ENCODE data around the gene GPATCH1. TPM values are rescaled to one million over a fixed set of nuclear protein-coding genes. Genes with fewer than 3 reads are reported as not detected.

GPATCH1 gene
- total and polyA plus RNA-seq, 2 of the 8 experiments (the other 6 are each of a cell fraction or from before 2014, with no cell fraction given) = 4.3 to 8.2 TPM

GRCh38 chr19:33080761-33081681, at the start of gene GPATCH1 (continued):
- TF ChIP-seq TAF1 (IDR thresholded peaks at IDR 0.05; ENCODE audit: low read depth, low read length) (peak; percentile 61), CTCF (IDR thresholded peaks at IDR 0.05; ENCODE audit: control extremely low read depth in 1 of 3, insufficient read depth in 1 of 3, low read depth in 1 of 3, low read length in 3 of 3) (no peak), BRCA1 (IDR thresholded peaks at IDR 0.05; ENCODE audit: low read depth, low read length) (no peak), GTF2F1 (IDR thresholded peaks at IDR 0.05; ENCODE audit: borderline replicate concordance, low read depth, low read length) (no peak), NRF1 (IDR thresholded peaks at IDR 0.05; ENCODE audit: low read depth, low read length) (no peak), CREB1 (IDR thresholded peaks at IDR 0.05) (peak; percentile 88), ZNF274 (IDR thresholded peaks at IDR 0.05; ENCODE audit: borderline replicate concordance, extremely low read depth, low read length) (no peak), EP300 (IDR thresholded peaks at IDR 0.05; ENCODE audit: borderline replicate concordance in 1 of 2, low read depth in 2 of 2, low read length in 2 of 2) (no peak; a peak in 1 of 3 replicates), POU5F1 (IDR thresholded peaks at IDR 0.05; ENCODE audit: low read depth, low read length) (no peak), KDM5A (IDR thresholded peaks at IDR 0.05; ENCODE audit: low read length) (peak; percentile 76), ASH2L (IDR thresholded peaks at IDR 0.05; ENCODE audit: low read length) (peak; percentile 78), TBP (IDR thresholded peaks at IDR 0.05; ENCODE audit: low read depth, low read length) (peak; percentile 69; the same call in 1 of the 2 replicates), KDM1A (IDR thresholded peaks at IDR 0.05; ENCODE audit: borderline replicate concordance, low read length) (no peak)
